HG03565 (cell line): ENCODE data around the gene SPINT1.
A peak's percentile ranks its signal among the peaks of the same experiment; 100 is the strongest.

Source experiments
- ATAC-seq: cut with Tn5 transposase; IDR thresholded peaks from one replicate; pipeline ENCODE4 v1.9.1; 2021; ENCODE audit warnings: mild to moderate bottlenecking, moderate library complexity; ENCODE audit not compliant: unreplicated experiment

Gene SPINT1

DNA sequence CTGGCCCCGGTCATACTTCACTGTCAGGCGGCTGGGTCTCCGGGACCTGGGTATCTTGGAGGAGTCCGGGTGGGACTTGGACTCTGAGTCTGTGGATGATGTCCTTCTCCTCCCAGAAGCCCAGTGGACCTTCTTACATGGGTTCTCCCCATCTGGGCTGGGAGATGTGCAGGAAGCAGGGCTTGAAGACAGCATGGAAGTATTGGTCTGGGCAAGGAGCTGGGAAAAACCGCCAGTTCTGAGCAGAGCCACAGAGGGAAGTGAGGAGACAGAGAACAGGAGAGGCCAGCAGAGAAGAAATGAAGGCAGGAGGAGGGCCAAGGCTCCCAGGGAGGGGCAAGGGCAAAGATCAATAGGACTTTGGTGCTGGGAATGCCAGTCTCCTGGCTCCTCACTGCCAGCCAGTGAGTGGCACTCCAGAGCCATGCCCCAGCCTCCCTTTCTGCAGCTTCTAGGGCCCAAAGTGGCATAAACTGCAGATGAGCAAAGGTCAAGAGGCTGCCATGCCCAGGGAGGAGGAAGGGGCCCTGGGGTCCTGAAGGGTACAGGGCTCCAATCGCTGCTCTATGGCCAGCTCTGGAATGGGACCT lies 15.3 kb upstream of the SPINT1 start, which contains the start of gene PPP1R14D:
PPP1R14D (minus strand) TSS at position 262 of the 590 bp plus-strand sequence; CDS start at position 195, 67 bp downstream.
- no peak for ATAC-seq

DNA sequence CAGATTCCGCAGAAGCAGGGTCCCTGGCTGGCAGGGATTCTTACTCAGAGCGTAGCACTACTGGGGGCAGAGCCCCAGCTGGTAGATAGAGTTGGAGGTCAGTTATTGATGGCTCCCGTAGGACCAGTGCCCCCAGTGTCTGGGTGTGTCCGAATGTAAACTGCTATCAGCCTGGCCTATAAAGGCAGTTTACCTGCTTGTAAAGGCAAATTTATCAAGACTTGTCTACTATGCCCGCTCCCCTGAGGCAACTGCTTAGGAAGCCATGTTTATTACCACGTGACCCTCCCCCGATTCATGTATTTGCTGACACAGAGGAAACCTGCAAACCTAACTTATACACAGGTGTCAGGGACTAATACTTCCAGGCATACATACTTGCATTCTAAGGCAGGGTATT lies 14.7 kb upstream of the SPINT1 start:
- no peak for ATAC-seq

DNA sequence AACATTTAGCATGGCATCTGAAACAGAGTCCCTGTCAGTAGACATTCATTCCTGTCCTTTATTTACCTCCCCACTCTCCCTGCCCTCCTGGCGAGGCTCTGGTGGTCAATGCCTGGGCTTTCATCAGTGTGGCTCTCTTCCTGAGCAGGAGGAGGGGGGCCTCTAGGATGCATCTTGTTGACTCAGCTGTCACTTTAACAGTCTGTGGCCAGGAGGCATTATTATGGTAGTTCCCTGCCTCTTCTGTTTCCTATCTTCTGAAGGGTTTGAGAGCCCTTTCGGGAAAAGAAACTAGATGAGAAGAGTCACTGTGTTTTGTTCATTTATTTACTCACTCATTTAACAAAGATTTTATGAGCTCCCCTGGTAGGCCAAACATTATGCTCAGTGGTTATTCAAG lies 13.0 kb upstream of the SPINT1 start:
- ATAC-seq, result no peak

DNA sequence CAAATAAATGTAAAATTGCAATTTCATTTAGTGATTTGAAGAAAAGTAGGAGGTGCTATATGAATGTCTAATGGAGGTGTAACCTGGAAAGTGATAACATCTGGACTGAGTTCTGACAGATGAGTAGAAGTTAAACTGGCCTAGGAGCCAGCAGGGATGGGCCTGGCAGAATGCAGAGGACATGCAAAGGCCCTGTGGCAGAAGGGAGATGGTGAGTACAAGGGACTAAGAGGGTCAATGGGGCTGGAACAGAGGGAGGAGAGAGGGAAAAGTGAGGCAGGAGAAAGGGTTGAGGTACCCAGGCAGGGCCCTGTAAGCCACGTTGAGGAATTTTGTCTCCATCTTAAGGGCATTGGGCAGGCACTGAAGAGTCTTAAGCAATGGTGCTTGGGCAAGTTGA lies 12.0 kb upstream of the SPINT1 start:
- no peak for ATAC-seq

DNA sequence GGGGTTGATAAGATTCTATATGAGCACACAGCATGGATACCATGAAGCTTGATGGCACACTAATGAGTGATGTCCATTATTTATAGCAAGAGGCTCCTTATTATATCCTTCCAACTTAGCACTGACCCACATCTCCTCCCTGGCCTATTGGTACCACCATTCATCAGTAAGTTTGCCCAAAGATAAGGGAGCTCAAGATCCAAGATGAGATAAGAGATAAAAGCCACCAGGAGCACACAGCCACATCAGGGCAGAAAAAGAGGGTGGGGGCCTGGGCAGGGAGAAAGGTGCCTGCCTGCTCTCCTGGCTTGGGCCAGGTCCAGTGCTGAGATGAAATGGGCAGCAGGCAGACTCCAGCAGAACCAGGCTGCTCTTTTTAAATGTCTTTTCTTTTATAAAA lies 10.9 kb upstream of the SPINT1 start:
- ATAC-seq, result no peak

DNA sequence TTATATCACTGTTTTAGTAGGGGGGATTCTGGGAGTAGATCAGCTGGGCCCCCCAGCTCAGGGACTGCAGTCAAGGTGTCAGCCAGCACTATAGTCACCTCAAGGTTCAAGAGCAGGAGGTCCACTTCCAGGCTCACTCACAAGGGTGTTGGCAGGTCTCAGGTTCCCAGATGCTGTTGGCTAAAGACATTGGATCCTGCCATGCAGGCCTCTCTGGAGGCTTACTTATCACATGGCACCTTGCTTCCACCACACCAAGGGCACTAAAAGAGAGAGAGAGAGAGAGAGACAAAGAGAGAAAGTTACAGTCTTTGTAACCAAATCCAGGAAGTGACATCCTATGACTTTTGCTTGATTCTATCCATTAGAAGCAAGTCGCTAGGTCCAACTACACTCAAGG lies 7.8 kb upstream of the SPINT1 start:
- no peak for ATAC-seq

DNA sequence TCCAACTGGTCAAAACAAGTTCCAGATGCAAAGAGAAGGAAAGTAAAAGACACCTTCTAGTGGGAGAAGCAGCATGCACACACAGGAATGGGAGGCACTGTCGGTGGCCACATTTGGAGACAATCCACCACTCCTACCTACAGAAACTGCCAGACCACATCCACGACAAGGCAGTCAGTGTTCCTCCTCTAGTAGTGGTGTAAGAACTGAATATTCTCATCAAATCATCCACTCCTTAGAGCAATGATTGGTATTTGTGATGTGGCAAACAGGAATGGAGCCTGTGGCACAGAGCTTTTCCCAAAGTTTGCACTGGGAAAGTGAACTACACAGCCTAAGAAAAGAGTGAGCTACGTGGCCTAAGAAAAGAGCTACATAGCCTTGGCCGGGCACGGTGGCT lies 5.1 kb upstream of the SPINT1 start:
- ATAC-seq, result no peak

DNA sequence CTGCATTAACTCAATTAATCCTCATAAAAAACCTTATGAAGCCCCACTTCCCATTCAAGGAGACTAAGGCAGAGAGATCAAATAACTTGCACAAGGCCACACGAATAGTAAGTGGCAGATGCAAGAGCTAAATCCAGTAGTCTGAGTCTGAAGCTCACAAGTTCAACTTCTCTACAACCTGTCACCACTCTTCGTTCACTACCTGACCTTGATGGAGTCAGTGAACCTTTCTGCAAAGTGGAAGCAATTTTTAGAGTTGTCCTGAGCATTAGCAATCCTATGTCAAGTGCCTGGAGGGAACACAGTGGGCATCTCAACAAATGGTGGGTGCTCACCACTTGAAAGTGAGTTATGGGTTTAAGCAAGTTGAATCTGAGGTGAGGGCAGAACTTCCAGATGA lies 2.1 kb upstream of the SPINT1 start:
- no peak for ATAC-seq

DNA sequence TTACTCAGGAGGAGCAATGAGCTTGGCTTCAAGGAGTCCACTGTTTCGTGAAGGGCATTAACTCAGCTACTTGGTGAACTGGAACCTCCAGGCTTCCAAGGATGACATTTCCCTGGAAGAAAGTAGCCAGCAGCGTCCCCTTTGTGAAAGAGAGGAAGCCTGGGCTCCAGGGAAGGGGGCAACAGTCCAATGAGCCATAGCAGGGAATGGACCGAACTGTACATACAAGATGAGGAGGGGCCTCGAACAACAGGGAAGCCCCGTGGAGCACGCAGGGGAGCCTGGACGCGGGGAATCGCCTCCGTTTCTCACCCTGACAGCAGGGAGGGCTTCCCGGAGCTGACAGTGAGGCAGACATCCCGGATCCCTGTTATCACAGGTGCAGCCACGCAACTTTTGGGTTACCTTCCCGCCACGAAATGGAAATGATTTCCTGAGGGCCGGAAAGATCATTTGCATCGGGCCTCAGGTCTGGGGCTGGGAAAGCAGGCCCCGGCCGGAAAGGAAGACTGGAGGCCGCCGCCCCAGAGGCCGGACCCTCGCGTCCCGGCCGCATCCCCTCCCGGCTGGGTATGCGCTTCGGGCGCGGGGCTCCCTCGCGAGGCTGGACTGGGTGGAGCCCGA lies 475 bp upstream of the SPINT1 start:
- no peak for ATAC-seq

DNA sequence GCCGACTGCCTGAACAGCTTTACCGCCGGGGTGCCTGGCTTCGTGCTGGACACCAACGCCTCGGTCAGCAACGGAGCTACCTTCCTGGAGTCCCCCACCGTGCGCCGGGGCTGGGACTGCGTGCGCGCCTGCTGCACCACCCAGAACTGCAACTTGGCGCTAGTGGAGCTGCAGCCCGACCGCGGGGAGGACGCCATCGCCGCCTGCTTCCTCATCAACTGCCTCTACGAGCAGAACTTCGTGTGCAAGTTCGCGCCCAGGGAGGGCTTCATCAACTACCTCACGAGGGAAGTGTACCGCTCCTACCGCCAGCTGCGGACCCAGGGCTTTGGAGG lies 815 bp downstream of the SPINT1 start:
- ATAC-seq, result no peak

DNA sequence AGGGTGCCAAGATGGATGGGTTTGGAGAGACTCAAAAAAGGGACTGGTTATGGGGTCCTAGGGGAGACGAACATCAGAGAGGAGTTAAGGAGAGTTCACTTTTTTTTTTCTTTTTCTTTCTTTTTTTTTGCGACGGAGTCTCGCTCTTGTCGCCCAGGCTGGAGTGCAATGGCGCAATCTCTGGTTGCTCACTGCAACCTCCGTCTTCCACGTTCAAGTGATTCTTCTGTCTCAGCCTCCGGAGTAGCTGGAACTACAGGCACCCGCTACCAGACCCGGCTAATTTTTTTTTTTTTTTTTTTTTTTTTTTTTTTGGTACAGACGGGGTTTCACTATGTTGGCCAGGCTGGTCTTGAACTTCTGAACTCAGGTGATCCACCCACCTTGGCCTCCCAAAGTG lies 1.2 kb downstream of the SPINT1 start:
- ATAC-seq, result no peak

DNA sequence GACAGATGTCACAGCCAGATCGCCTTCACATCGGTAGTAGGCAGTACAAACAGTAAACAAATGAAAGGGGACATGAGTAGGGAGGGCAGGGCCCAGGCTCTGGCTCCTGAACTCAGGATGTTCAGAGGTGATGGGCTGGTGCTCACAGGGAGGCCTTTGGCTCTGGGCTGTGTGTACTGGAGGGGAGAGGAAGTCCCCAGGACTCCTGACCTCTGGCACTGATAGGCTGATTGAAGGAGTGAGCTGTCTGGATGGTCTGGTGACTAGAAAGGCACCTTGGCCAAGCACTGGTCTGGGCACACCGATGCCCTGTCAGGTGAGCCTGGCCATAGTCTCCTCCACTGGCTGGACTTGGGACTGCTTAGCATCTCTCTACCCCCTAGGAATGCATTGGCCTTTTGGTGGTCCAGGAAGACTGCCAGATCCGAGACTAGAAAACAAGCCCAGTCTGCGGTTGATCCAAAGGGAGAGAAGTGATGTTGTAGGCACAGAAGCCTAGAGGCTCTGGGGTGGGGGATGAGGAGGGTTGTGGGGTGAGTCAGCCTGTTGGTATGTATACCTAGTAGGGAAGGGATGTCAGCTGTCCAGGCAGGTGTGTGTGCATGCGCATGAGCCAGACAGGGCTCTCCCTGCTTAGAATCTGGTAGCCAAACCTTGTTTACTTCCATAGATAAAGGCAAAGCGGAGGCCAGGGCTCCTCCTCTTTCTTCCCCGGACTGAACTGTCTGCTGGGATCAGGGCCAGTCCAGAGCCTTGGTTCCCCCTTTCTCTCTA lies 1.9 kb downstream of the SPINT1 start:
- no peak for ATAC-seq

DNA sequence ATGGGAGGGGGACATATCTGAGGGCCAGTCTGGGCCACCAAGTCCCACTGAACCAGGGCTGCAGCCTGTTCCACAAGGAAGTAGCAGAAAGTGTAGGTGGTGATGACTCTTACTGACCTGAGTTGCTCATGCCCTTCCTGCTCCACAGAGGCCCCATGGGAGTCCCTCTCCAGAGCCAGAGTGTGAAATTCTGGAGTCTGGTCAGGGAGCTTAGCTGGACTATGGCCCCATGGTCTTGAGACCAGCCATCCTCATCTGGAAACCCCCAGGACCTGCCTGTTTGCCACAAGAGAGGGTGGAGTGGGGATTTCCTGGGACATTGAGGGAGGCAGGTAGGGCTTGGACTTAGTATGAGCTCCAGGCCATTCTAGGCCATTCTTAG lies 3.0 kb downstream of the SPINT1 start:
- no peak for ATAC-seq

DNA sequence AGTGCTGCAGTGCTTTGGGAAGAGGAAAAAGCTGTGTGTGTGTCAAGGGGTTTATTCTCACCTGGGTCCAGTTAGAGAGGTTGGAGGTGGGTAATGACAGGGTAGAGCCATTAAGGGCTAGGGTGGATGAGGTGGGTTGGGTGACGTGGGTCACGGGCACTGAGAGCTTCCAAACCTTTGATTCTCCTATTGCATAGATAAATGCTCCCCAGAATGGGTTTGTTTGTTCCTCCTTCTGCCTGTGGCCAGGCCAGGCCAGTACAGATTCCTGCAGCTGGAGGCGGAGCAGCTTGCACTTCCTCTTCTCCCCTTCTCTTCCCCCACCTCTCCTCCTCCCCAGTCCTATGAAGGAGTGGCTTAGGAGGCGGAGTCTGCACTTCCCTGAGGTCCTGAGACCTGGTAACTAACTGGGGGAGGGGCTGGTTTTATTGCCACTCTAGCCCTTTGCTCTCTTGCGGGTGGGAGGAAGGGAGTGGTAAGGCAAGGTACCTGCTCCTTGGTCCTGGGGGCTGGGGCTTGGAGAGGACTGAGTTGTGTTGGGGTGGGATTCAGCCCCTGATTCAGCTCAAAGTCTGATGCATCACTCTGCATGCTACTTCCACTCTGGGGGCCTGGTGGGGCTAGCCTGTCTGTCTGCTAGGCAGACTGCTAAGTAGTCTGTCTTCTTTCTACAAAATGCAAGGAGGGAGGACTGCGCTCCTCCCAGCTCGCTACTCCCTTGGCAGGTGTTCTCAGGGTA lies 3.5 kb downstream of the SPINT1 start:
- ATAC-seq, result peak; percentile 54

DNA sequence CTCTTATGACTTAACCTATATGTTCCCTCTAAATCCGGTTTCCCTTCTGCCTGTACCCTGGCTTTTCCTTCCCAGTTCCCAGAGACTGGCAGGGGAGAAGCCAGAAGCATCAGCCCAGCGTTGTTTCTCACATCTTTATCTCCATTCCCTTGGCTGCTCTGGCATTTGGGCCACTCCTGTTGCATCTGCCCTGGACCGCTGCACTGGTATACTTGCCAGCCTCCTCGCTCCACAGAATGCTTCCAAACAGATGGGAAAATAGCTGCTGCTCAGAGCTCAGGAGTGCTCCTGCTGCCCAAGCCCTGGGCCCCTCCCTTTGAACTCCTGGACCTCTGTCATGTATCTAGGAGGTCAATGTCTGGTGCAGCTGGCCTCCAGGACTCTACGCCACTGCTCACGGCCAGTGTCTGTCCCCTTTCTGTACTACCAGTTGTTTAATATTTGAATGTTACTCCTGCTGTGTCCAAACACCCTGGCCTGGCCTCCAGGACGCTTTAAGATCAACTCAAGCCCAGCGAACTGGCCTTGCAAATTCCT lies 6.8 kb downstream of the SPINT1 start:
- no peak for ATAC-seq

DNA sequence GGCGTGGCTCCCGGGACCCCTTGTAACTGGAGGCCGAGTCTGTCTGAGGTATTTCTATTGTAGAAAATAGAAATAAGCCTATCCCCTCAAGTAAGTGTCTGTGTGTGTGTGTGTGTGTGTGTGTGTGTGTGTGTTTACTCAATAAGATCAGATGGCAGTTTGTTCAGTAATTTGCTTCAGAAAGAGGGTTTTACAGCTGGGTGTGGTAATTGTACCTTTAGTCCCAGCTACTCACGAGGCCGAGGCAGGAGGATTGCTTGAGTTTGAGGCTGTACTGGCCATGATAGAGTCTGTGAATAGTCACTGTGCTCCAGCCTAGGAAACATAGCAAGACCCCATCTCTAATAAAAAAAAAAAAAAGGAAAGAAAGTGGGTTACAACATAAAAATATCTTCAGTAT lies 8.7 kb downstream of the SPINT1 start:
- ATAC-seq, result no peak

DNA sequence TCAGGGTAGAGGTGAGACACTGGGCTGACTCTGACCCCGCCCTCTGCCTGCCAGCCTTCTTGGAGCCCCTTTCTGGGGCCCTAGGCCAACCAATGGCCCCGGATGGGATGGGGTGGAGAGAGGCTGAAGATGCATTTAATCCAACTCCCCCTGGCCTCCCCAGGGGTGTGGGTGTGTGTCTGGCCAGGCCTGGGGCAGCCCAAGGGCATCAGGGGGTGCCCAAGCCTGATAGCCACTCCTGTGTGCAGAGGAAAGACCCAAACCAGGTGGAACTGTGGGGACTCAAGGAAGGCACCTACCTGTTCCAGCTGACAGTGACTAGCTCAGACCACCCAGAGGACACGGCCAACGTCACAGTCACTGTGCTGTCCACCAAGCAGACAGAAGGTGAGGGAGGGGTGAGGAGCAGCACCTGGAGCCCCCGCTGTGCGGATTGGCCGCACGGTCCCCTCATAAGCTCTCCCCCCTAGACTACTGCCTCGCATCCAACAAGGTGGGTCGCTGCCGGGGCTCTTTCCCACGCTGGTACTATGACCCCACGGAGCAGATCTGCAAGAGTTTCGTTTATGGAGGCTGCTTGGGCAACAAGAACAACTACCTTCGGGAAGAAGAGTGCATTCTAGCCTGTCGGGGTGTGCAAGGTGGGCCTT lies 9.5 kb downstream of the SPINT1 start:
- no peak for ATAC-seq

DNA sequence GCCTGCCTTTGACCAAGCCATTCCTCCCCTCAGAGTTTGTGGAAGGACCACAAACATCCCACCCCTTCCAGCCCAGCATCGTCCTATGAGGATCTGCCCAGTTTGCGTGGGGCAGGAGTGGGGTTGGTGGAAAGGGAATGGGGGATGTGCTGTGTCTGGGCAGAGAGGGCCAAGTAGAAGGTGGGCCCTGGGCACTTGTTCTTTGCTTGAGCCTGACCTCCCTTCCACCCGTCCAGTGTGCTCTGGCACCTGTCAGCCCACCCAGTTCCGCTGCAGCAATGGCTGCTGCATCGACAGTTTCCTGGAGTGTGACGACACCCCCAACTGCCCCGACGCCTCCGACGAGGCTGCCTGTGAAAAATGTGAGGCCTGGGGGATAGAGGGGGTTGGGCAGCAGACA lies 10.3 kb downstream of the SPINT1 start:
- no peak for ATAC-seq

DNA sequence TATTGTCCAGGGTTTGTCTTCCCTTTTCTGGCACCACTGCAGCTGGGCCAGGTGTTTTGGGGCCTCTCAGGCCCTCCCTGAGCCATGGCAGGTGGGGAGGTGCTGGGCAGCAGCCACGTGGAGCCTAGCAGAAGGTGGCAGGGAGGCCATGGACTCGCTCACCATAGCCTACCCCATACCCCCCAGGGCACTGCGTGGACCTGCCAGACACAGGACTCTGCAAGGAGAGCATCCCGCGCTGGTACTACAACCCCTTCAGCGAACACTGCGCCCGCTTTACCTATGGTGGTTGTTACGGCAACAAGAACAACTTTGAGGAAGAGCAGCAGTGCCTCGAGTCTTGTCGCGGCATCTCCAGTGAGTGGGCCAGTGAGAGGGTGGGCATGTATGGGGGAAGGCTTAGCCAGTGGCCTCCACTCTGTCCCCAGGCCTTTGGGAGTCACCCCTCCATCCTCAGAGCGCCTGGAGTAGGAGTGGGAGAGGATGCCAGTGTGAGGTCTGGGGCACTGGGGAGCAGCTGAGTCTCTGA lies 11.9 kb downstream of the SPINT1 start:
- ATAC-seq, result no peak

DNA sequence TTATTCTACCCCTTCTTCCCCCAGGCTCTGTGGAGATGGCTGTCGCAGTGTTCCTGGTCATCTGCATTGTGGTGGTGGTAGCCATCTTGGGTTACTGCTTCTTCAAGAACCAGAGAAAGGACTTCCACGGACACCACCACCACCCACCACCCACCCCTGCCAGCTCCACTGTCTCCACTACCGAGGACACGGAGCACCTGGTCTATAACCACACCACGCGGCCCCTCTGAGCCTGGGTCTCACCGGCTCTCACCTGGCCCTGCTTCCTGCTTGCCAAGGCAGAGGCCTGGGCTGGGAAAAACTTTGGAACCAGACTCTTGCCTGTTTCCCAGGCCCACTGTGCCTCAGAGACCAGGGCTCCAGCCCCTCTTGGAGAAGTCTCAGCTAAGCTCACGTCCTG lies 12.9 kb downstream of the SPINT1 start:
- no peak for ATAC-seq
